Measurements from ENCODE around the gene RAB5B. TPM values are rescaled to one million over a fixed set of nuclear protein-coding genes. Genes with fewer than 3 reads are reported as not detected.
"Not testable (repeated sequence)": the region's sequence is repeated elsewhere in the genome, so short reads cannot be mapped to it uniquely, and the experiment has no call there.

Gene RAB5B
- total and polyA plus RNA-seq, 7 donors = 36.8 to 107 (median 92.8) TPM

DNA sequence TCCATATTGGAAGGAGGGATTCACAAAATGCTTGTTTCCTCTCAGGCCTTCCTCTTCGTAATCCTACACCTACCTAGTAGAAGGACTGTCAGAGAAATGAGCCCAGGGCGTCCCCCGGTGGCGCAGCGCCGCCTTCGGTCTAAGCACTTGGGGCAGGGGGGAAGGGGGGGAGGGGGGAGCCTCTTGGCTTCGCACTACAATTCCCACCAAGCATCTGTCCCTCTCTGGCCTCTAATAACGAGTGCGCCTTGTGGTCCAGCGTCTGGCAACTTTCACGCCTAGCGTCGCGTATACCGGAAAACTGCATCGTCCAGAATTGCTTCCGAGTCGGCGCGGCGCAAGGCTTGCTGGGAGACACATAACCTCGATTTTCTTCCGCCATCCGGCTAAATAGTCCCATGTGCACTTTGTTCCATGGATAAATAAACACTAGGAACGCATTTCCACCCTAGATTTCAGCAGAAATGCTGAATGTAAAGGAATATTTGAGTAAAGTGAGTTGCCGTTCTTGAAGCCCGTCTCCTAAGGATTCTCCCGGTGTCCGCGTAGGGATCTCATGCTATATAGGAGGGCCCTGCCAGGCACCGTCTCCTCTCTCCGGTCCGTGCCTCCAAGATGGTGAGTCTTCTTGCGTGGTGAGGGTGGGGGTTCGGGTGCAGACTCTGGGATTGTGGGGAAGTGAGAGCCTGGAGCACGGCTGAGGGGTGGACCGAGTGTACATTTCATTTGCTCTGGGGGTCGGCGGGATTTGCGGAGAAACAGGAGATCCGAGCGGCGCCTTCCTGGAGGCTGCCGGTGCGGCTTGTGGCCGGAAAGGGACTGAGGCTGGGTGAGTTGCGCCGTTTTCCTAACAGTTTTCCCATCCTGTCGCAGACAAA is 67.9 kb downstream of the RAB5B start, which contains the start of gene RPS26:
Gene RPS26, plus strand, starts transcription at position 367 of the 878 bp plus-strand sequence. Its CDS starts 249 bp downstream, at position 616.
- H3K27me3 ChIP-seq (ENCODE audit: insufficient read depth in 3 of 3, low read length in 2 of 3) = no peaks in the 10 kb centered on the region
- peaks cover 17% of the 10 kb centered on the region for H3K4me1 ChIP-seq
- H3K9me3 ChIP-seq = no peaks in the 10 kb centered on the region
- ATAC-seq (peak; percentile 94 to 96 (median 96)), DNase-seq (peak; percentile 96 to 99)
- peak within 1 kb of the TSS; percentile 99 for H3K27ac ChIP-seq
- H3K36me3 ChIP-seq (ENCODE audit: insufficient read depth in 1 of 2, low read depth in 1 of 2) = peaks cover 7 to 38% of the 10 kb centered on the region in 2 donors
- peak; percentile 43 for TF ChIP-seq CTCF (IDR thresholded peaks at IDR 0.05)
- H3K4me3 ChIP-seq = peak within 1 kb of the TSS; percentile 93
- 0% methylated on average over 47 to 50 of the region's 50 CpGs for WGBS, 3 donors
- intact Hi-C loops (cut with DNase I) = loop anchor here in 1 of 2 donors (2.0 kb wide), 1 partner anchor 45 kb away; the partner anchor contains the start of gene SUOX

DNA sequence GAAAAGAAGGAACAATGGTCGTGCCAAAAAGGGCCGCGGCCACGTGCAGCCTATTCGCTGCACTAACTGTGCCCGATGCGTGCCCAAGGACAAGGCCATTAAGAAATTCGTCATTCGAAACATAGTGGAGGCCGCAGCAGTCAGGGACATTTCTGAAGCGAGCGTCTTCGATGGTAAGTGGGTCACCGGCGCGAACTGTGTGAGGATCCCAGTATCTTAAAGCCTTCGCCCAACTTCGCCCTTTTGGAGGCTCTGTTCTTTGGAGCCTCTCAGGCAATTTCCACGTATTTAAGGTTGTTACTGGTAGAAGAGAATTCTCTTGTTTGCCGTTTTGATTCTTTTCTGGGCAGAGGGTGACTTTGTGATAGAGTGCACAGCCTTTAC is 68.5 kb downstream of the RAB5B start:
- H3K27me3 ChIP-seq (ENCODE audit: insufficient read depth in 3 of 3, low read length in 2 of 3); intact Hi-C loops (cut with DNase I); H3K9me3 ChIP-seq; DNase-seq: not testable (repeated sequence)
- 0 to 5% (median 1%) methylated on average over 17 to 20 of the region's 20 CpGs for WGBS, 3 donors
- peak in 1 of 4 donors; percentile 37 for ATAC-seq
- peaks cover 17% of the 10 kb centered on the region for H3K4me1 ChIP-seq
- H3K4me3 ChIP-seq = peak overlapping the region; percentile 93
- H3K27ac ChIP-seq = peak overlapping the region; percentile 99
- H3K36me3 ChIP-seq (ENCODE audit: insufficient read depth in 1 of 2, low read depth in 1 of 2) = peaks cover 7 to 35% of the 10 kb centered on the region in 2 donors

DNA sequence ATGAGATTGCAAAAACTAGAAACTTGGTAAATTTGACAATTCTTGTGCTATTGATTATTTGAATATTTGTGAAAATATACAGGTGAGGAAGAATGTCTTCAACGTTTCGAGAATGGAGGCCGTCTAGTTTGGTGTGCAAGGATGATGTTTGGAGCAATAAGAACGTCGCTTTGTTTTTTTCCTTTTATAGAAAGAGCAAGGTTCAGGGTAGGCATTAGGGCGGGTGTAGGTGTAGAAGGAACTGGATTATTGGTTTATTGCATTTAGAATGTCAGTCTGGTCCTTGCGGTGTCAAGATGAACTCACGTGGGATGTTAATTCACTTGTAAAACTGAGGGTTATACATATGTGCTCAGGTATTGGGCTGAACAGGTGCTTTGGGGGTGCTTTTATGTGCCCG is 69.0 kb downstream of the RAB5B start:
- Histone ChIP-seq H3K27ac (peak overlapping the region; percentile 99), H3K4me1 (peaks cover 17% of the 10 kb centered on the region), H3K9me3 (no peaks in the 10 kb centered on the region), H3K4me3 (peak overlapping the region; percentile 93), H3K27me3 (ENCODE audit: insufficient read depth in 3 of 3, low read length in 2 of 3) (no peaks in the 10 kb centered on the region), H3K36me3 (ENCODE audit: insufficient read depth in 1 of 2, low read depth in 1 of 2) (peaks cover 7 to 35% of the 10 kb centered on the region in 2 donors)
- intact Hi-C loops (cut with DNase I) = no loop called here
- WGBS, 3 donors = 37 to 43% (median 40%) methylated on average over 9 of the region's 9 CpGs
- no peak for DNase-seq
- TF ChIP-seq CTCF (IDR thresholded peaks at IDR 0.05) = no peak
- ATAC-seq = no peak

Other genes with a start within 250 kb of the RAB5B start
- 1,000 to 10,000 TPM in 2 of 4 donors, 100 to 1,000 TPM in 2; 592 to 1,401 (median 983) TPM for gene CD63, start 245.1 kb upstream of the RAB5B start, total RNA-seq
- gene CD63, start 245.1 kb upstream of the RAB5B start, polyA plus RNA-seq = 1,000 to 10,000 TPM; 1,147 to 2,407 (median 1,257) TPM
- 1 to 10 TPM in 3 of 4 donors, under 1 TPM in 1; 0.88 to 4.8 (median 1.4) TPM for gene GDF11, start 231.0 kb upstream of the RAB5B start, total RNA-seq
- gene GDF11, start 231.0 kb upstream of the RAB5B start, polyA plus RNA-seq = 1 to 10 TPM in 2 of 3 donors, under 1 TPM in 1; 0.34 to 3.7 (median 2.3) TPM
- 10 to 100 TPM; 38.3 to 52.6 (median 43.0) TPM for gene SARNP, start 156.4 kb upstream of the RAB5B start, total RNA-seq
- 10 to 100 TPM; 72.6 to 98.0 (median 81.5) TPM for gene SARNP, start 156.4 kb upstream of the RAB5B start, polyA plus RNA-seq
- 10 to 100 TPM; 12.6 to 27.2 (median 15.0) TPM for gene ORMDL2, start 156.0 kb upstream of the RAB5B start, total RNA-seq
- gene ORMDL2, start 156.0 kb upstream of the RAB5B start, polyA plus RNA-seq = 10 to 100 TPM; 21.6 to 68.2 (median 24.3) TPM
- 10 to 100 TPM; 10.8 to 15.5 (median 12.6) TPM for gene DNAJC14, start 144.5 kb upstream of the RAB5B start, total RNA-seq
- gene DNAJC14, start 144.5 kb upstream of the RAB5B start, polyA plus RNA-seq = 10 to 100 TPM; 10.5 to 23.8 (median 20.1) TPM
- gene MMP19, start 131.1 kb upstream of the RAB5B start, total RNA-seq = 1 to 10 TPM; 1.4 to 2.8 (median 1.8) TPM
- gene MMP19, start 131.1 kb upstream of the RAB5B start, polyA plus RNA-seq = 1 to 10 TPM in 2 of 3 donors, under 1 TPM in 1; 0.66 to 4.1 (median 1.1) TPM
- gene PYM1, start 46.2 kb upstream of the RAB5B start, total RNA-seq = 10 to 100 TPM; 14.6 to 20.6 (median 18.0) TPM
- 10 to 100 TPM; 19.0 to 39.8 (median 26.1) TPM for gene PYM1, start 46.2 kb upstream of the RAB5B start, polyA plus RNA-seq
- gene DGKA, start 42.9 kb upstream of the RAB5B start, total RNA-seq = 1 to 10 TPM; 4.3 to 5.4 (median 4.9) TPM
- gene DGKA, start 42.9 kb upstream of the RAB5B start, polyA plus RNA-seq = 1 to 10 TPM; 2.0 to 2.6 (median 2.0) TPM
- under 1 TPM in 1 of 4 donors, not detected in 3; 0.37 TPM for gene PMEL, start 8.0 kb upstream of the RAB5B start, total RNA-seq
- gene PMEL, start 8.0 kb upstream of the RAB5B start, polyA plus RNA-seq = under 1 TPM; 0.14 to 0.23 (median 0.20) TPM
- 10 to 100 TPM in 1 of 4 donors, 1 to 10 TPM in 3; 6.3 to 12.0 (median 7.9) TPM for gene CDK2, start 7.2 kb upstream of the RAB5B start, total RNA-seq
- 10 to 100 TPM in 2 of 3 donors, 1 to 10 TPM in 1; 5.1 to 13.9 (median 10.2) TPM for gene CDK2, start 7.2 kb upstream of the RAB5B start, polyA plus RNA-seq
- gene SUOX, start 23.2 kb downstream of the RAB5B start, total RNA-seq = 10 to 100 TPM; 12.1 to 24.6 (median 15.6) TPM
- 10 to 100 TPM; 13.8 to 25.5 (median 15.5) TPM for gene SUOX, start 23.2 kb downstream of the RAB5B start, polyA plus RNA-seq
- gene IKZF4, start 47.0 kb downstream of the RAB5B start, total RNA-seq = 1 to 10 TPM; 5.9 to 8.2 (median 8.1) TPM
- 1 to 10 TPM; 1.6 to 5.2 (median 2.3) TPM for gene IKZF4, start 47.0 kb downstream of the RAB5B start, polyA plus RNA-seq
- gene RPS26, start 67.8 kb downstream of the RAB5B start, total RNA-seq = 10 to 100 TPM; 16.6 to 49.8 (median 23.6) TPM
- gene RPS26, start 67.8 kb downstream of the RAB5B start, polyA plus RNA-seq = 1,000 to 10,000 TPM in 1 of 3 donors, 100 to 1,000 TPM in 2; 712 to 1,360 (median 853) TPM
- 1 to 10 TPM in 2 of 4 donors, under 1 TPM in 2; 0.71 to 3.9 (median 1.3) TPM for gene ERBB3, start 106.1 kb downstream of the RAB5B start, total RNA-seq
- gene ERBB3, start 106.1 kb downstream of the RAB5B start, polyA plus RNA-seq = under 1 TPM; 0.13 to 0.26 (median 0.26) TPM
- 100 to 1,000 TPM in 3 of 4 donors, 10 to 100 TPM in 1; 75.3 to 138 (median 112) TPM for gene PA2G4, start 130.5 kb downstream of the RAB5B start, total RNA-seq
- 100 to 1,000 TPM; 115 to 258 (median 157) TPM for gene PA2G4, start 130.5 kb downstream of the RAB5B start, polyA plus RNA-seq
- gene RPL41, start 142.6 kb downstream of the RAB5B start, total RNA-seq = 1,000 to 10,000 TPM; 2,052 to 2,475 (median 2,223) TPM
- 1,000 to 10,000 TPM; 3,632 to 4,096 (median 3,726) TPM for gene RPL41, start 142.6 kb downstream of the RAB5B start, polyA plus RNA-seq
- gene ZC3H10, start 144.2 kb downstream of the RAB5B start, total RNA-seq = 10 to 100 TPM in 1 of 4 donors, 1 to 10 TPM in 3; 5.0 to 10.3 (median 6.6) TPM
- 1 to 10 TPM; 3.5 to 7.8 (median 4.5) TPM for gene ZC3H10, start 144.2 kb downstream of the RAB5B start, polyA plus RNA-seq
- 10 to 100 TPM; 36.7 to 57.4 (median 44.4) TPM for gene ESYT1, start 154.2 kb downstream of the RAB5B start, total RNA-seq
- 10 to 100 TPM; 20.2 to 40.6 (median 21.0) TPM for gene ESYT1, start 154.2 kb downstream of the RAB5B start, polyA plus RNA-seq
- 1,000 to 10,000 TPM in 1 of 4 donors, 100 to 1,000 TPM in 3; 113 to 2,222 (median 606) TPM for gene MYL6B, start 178.5 kb downstream of the RAB5B start, total RNA-seq
- gene MYL6B, start 178.5 kb downstream of the RAB5B start, polyA plus RNA-seq = 100 to 1,000 TPM; 151 to 786 (median 413) TPM
- 100 to 1,000 TPM; 216 to 395 (median 291) TPM for gene MYL6, start 184.3 kb downstream of the RAB5B start, total RNA-seq
- 100 to 1,000 TPM; 384 to 711 (median 489) TPM for gene MYL6, start 184.3 kb downstream of the RAB5B start, polyA plus RNA-seq
- 10 to 100 TPM; 49.8 to 78.7 (median 69.7) TPM for gene SMARCC2, start 215.4 kb downstream of the RAB5B start, total RNA-seq
- gene SMARCC2, start 215.4 kb downstream of the RAB5B start, polyA plus RNA-seq = 10 to 100 TPM; 16.5 to 46.1 (median 26.5) TPM
- 10 to 100 TPM; 22.4 to 41.7 (median 34.8) TPM for gene RNF41, start 247.8 kb downstream of the RAB5B start, total RNA-seq
- 10 to 100 TPM; 21.9 to 54.9 (median 22.9) TPM for gene RNF41, start 247.8 kb downstream of the RAB5B start, polyA plus RNA-seq